Fibroblast of mammary gland (primary cell): Measurements from ENCODE around the gene FAM204A.

ENCODE experiments used
- DNase-seq: peaks from one replicate; pipeline ENCODE4 v3.0.0-alpha.2; 2010; ENCODE audit warnings: low read depth
- H3K4me3 ChIP-seq: 2 replicates; pipeline ENCODE4 v1.5.1; 2011; ENCODE audit warnings: low read depth, mild to moderate bottlenecking, low read length, moderate library complexity; ENCODE audit not compliant: control insufficient read depth
- CTCF ChIP-seq: conservative IDR thresholded peaks from 2 replicates; pipeline ENCODE4 v1.5.1; 2011; ENCODE audit warnings: low read depth, low read length, inconsistent platforms; ENCODE audit not compliant: control insufficient read depth, insufficient read depth

The FAM204A gene

DNA sequence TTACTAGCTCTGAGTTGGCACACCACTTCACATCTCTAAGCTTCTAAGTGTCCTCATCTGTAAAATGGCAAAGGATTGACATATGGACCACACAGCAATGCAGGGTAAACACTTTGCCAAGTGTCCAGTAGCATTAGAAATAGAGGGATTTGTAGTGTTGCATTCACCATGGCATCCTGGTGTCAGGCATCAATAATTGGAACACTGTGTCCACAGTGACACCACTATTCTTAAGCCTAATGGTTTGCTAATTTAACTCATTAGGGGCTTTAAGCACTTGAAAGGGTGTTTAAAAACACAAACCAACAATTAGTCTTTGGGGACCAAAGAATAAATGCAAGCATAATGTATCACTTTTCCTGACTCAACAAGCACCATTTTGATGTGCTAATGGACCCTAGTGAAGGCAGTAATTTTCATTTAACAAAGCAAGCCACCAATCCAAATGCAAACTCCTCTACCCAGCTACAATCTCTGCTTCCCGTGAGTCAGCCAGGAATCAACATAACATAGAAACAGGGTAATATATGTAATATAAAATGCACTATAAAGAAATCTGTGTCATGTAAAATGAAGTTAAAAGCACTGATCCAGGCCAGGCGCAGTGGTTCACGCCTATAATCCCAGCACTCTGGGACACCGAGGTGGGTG is 75.9 kb downstream of the FAM204A start:
- no peak for DNase-seq
- H3K4me3 ChIP-seq = no peak overlapping the region
- no peak for TF ChIP-seq CTCF

DNA sequence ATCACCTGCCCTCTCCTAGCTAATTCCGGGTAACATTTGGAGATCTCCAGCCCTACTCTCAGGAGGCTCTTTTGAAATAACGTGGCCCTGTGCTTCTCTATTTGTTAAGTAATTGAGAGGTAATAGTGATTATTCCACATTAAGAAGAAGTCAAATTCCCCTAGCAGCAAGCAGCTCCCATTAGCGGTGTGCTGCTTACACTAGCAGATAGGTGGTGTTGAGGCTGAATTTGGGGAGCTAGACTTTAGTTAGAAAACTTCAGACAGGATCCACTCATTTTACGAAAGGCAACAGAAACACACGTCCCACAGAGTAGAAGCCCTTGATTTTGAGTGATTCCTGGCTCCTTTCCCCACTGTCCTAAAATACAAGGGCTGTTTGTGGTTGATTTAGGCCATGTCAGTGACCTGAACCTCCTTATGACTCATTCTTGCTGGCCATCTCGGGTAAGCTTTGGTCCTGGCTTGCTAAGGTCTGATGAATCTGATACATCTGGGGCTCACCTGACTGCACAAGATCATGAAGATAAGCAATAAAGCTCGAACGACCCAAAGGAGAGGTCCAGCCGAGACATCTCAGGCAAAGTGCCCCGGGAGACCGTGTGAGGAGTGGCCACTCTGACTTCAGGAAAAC is 77.2 kb downstream of the FAM204A start:
- no peak overlapping the region for H3K4me3 ChIP-seq
- peak; percentile 9 for TF ChIP-seq CTCF
- DNase-seq = peak; percentile 25

- no peak overlapping the region for H3K4me3 ChIP-seq
- TF ChIP-seq CTCF = no peak
- no peak for DNase-seq
These were observed 77.9 kb downstream of the FAM204A start for GRCh38 chr10:118264252-118264651.

- no peak overlapping the region for H3K4me3 ChIP-seq
- no peak for DNase-seq
- TF ChIP-seq CTCF = no peak
These were observed 79.6 kb downstream of the FAM204A start for GRCh38 chr10:118262538-118262937.

DNA sequence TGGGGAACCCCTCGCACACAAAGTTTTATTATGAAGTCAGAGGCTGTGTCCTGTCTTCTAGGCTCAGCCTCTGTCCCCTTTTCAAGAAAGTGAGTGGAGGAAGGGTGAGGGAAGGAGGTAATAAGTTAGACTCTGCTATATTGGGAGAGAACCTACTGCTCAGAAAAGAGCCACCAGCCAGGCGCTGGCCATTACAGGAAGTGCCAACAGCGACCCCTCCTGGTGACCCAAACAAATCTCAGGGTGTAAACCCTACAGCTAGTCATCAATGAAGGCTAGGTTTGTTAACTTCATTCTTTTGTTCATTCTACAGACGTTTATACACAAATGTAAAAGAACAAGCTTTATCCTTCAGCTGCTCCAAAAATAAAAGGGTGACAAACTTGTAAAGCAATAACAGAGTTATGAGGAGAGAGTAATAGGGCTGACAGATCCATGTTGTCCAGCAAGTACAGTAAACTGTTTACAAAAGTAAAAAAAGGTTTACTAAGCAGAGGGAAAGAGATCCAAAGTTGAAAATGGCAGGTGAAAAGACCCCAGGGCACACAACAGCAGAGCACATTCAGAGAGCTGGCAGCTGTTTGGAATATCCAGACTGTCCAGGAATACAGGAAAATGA is 82.7 kb downstream of the FAM204A start:
- DNase-seq = peak; percentile 42
- peak; percentile 73 for TF ChIP-seq CTCF
- no peak overlapping the region for H3K4me3 ChIP-seq

DNA sequence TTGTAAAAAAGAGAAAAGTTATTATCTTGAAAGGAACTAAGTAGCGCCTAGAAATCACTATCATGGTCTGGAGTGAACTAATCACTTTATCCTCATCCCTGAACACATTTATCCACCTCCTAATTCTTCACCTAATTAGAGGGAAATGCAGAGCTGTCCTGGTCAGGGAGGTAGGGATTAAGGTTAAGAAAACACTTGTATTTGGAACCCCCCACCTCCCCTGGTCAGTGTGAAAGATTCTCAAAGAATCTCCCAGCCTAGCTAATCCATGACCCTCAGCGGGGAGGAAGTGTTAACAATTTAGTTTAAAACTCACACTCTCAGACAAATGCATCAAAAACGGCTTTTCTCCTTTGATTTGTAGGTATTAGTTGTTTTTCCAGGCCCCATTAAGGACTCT is 83.8 kb downstream of the FAM204A start:
- no peak for DNase-seq
- TF ChIP-seq CTCF = no peak
- no peak overlapping the region for H3K4me3 ChIP-seq
